Upper lobe of right lung (tissue), 1 donor: Measurements from ENCODE around the gene MRPL43. TPM values are rescaled to one million over a fixed set of nuclear protein-coding genes. Genes with fewer than 3 reads are reported as not detected.
"Not testable (repeated sequence)": the region's sequence is repeated elsewhere in the genome, so short reads cannot be mapped to it uniquely, and the experiment has no call there.

Source experiments
- ATAC-seq: fragments of 200-7000 bp; cut with Tn5 transposase; one replicate; pipeline ENCODE4 v1.9.1; 2020; ENCODE audit warnings: mild to moderate bottlenecking, moderate library complexity
- DNase-seq: peaks from one replicate; pipeline ENCODE4 v3.0.0-alpha.2; 2020
- H3K27ac ChIP-seq: fragments of 200-600 bp; one replicate; pipeline ENCODE4 v1.8.0; 2022
- H3K27me3 ChIP-seq: fragments of 200-600 bp; one replicate; pipeline ENCODE4 v1.8.0; 2022; ENCODE audit warnings: mild to moderate bottlenecking
- H3K36me3 ChIP-seq: fragments of 200-600 bp; one replicate; pipeline ENCODE4 v1.8.0; 2022
- H3K4me1 ChIP-seq: fragments of 200-600 bp; one replicate; pipeline ENCODE4 v1.8.0; 2022
- H3K4me3 ChIP-seq: fragments of 200-600 bp; one replicate; pipeline ENCODE4 v1.8.0; 2022; ENCODE audit warnings: mild to moderate bottlenecking
- H3K9me3 ChIP-seq: fragments of 200-600 bp; one replicate; pipeline ENCODE4 v1.8.0; 2022
- intact Hi-C: fragments of 100-400 bp; cut with DNase I; formaldehyde crosslinking; loops from one replicate; pipeline ENCODE4 v1.11.0; 2022
- total RNA-seq: library from RNA; stranded (reverse); fragmentation: NEBNext Ultra II Directional; extraction: Animal tissue kit (Norgen Biotek cat#: 25700); gene quantifications from one replicate; pipeline ENCODE4 v1.2.1, GENCODE V29; 2021
- TF ChIP-seq, protein P1 (sequence below): fragments of 200-600 bp; IDR thresholded peaks from one replicate; pipeline ENCODE4 v1.8.0; 2022; ENCODE audit warnings: antibody characterized with exemption
- donor health status: DM: no; HTN: yes; CAD: no; lungs with severe emphysema.

MRPL43 gene
- total RNA-seq, 1 donor from 2014 or later: 60.5 TPM

DNA sequence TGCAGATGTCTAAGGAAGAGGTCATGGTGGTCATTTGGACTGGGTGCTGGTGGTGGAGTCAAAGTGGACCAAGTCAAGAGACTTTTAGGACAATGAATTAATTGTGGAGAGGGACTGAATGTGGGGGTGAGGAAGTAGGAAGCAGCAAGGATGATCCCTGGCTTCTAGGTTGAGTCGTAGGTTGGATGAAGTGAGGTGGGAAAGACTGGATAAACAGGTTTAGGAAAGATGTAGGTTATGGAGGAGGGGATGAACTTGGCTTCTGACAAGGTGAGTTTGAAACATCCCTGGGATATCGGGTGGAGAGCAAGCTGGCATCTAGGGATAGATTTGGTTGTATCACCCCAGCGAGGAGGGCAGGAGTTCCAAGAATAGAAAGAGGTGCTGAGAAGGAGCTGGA, 10.4 kb downstream of the MRPL43 start:
- no peak overlapping the region for H3K27ac ChIP-seq
- H3K27me3 ChIP-seq: no peaks in the 10 kb centered on the region
- H3K4me3 ChIP-seq: no peak overlapping the region
- H3K4me1 ChIP-seq: no peaks in the 10 kb centered on the region
- peaks cover 16% of the 10 kb centered on the region for H3K36me3 ChIP-seq
- ATAC-seq (no peak), DNase-seq (no peak)
- TF ChIP-seq, protein P1, sequence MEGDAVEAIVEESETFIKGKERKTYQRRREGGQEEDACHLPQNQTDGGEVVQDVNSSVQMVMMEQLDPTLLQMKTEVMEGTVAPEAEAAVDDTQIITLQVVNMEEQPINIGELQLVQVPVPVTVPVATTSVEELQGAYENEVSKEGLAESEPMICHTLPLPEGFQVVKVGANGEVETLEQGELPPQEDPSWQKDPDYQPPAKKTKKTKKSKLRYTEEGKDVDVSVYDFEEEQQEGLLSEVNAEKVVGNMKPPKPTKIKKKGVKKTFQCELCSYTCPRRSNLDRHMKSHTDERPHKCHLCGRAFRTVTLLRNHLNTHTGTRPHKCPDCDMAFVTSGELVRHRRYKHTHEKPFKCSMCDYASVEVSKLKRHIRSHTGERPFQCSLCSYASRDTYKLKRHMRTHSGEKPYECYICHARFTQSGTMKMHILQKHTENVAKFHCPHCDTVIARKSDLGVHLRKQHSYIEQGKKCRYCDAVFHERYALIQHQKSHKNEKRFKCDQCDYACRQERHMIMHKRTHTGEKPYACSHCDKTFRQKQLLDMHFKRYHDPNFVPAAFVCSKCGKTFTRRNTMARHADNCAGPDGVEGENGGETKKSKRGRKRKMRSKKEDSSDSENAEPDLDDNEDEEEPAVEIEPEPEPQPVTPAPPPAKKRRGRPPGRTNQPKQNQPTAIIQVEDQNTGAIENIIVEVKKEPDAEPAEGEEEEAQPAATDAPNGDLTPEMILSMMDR: no peak
- H3K9me3 ChIP-seq: no peaks in the 10 kb centered on the region
- intact Hi-C loops: no loop called here

DNA sequence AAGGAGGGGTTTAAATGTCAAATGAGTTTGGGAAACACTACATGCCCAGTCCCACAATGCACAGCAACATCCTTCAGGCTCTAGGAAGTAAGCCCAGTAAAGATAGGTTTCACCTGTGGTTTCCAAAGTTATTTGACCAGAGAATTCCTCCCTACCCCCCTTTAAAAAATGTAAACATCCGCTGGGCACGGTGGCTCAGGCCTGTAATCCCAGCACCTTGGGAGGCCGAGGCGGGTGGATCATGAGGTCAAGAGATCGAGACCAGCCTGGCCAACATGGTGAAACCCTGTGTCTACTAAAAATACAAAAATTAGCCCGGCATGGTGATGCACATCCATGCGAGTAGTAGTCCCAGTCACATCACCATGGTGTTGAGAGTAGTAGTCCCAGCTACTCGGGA, 11.9 kb downstream of the MRPL43 start:
- H3K27me3 ChIP-seq, H3K4me1 ChIP-seq, H3K4me3 ChIP-seq, intact Hi-C loops, H3K9me3 ChIP-seq, H3K36me3 ChIP-seq, H3K27ac ChIP-seq, ATAC-seq, DNase-seq: not testable (repeated sequence)

DNA sequence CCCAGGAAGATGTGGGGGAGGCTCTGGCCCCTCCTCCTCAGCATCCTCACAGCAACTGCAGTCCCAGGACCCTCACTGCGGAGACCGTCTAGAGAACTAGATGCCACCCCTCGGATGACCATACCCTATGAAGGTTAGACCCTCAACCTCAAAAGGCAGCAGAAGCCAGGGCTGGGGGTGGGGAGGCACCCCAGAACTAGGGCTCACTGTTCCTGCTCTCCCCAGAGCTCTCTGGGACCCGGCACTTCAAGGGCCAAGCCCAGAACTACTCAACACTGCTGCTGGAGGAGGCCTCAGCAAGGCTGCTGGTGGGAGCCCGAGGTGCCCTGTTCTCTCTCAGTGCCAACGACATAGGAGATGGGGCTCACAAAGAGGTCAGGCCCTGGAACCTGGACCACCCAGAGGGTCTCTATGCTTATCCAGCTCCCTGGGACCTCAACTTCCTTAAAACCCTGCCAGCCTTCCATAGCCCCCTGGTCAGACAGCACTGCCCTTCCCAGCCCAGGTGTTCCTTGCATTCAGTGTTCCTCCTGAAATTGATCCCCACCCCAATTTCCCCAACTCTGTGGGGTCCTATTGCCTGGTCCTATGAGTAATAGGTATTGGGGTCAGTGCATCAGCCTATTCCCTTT, 14.3 kb downstream of the MRPL43 start:
- Histone ChIP-seq H3K4me3 (no peak overlapping the region), H3K9me3 (no peaks in the 10 kb centered on the region), H3K27ac (no peak overlapping the region), H3K4me1 (peaks cover 13% of the 10 kb centered on the region), H3K27me3 (no peaks in the 10 kb centered on the region), H3K36me3 (no peaks in the 10 kb centered on the region)
- intact Hi-C loops: no loop called here
- DNase-seq: no peak
- TF ChIP-seq, protein P1: no peak
- no peak for ATAC-seq

DNA sequence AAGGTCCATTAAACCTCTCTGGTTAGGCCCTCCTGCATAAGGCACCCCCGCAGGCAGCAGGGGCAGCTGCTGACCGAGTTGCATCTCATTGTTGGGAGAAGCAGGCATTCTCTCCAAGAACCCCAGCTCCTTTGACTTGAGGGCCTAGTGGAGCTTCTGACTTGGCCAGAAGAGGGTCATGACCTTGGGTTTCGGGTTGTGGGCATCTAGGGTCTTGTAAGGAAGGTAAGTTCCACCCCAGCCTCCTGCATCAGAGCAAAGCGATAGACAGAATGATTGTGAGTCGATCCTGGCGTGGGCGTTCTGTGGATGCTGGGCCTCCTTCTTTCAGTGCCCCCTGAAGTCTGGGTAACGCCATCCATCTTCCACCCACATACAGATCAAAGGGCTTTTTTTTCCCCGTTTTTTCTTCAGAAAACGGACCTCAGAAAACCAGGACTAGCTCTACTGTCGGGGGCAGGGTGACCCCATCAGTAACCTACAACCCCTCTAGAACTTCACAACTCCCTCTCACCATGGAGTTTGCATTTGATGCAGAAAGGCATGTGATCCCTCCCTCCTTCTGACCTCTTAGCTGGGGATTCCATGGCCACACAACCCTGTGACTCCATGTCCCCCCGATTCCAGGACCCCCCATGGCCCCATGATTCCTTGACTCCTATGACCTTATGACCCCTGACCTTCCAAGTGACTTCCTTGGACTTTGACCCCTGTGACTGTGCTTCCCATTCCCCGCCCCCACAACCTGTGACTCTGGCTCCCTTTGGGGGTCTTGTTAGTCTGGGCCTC, 15.0 kb downstream of the MRPL43 start:
- intact Hi-C loops: no loop called here
- Histone ChIP-seq H3K36me3 (no peaks in the 10 kb centered on the region), H3K27me3 (no peaks in the 10 kb centered on the region), H3K4me1 (peaks cover 13% of the 10 kb centered on the region), H3K27ac (no peak overlapping the region), H3K4me3 (no peak overlapping the region), H3K9me3 (no peaks in the 10 kb centered on the region)
- ATAC-seq (no peak), DNase-seq (no peak)
- TF ChIP-seq, protein P1: no peak

DNA sequence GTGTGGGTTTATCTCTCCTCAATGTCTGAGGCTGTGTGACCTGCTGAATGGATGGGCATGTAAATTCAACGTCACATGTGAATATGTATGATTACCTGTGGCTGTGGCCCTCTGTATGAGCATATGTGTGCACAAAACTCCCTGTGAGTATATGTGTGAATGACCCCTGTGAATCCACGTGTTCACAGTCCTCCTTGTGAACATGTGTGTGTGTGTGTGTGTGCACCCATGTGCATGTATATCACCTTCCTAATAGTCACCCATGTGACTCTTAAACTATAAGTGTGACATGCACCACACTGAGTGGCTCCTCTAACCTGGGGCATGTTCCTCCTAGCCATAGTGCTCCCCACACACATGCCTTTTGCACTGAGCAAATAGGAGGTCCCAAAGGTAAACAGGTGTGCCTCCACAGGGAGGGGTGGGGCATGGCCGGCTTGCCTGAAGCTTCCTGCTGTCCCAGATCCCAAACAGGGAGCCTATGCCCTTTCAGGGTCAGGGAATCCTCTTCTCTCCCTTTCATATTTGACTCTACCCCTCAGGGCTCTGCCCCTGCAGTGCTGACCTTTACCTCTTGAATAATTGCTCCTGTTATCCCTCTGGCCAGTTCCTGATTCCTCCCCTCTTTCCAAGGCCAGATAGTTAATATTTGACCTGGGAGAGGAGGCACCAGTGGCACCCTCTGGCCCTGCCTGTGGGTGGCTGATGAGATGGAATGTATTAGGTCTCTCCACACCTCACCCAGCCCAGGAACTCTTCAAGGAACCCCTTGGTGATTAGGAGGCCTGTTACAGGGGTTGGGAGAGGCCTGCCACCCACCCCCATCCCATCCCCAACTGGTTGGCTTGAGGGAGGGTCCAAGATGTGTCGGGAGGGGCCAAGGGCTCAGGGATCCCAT, 16.1 kb downstream of the MRPL43 start:
- Histone ChIP-seq H3K4me1 (peaks cover 13% of the 10 kb centered on the region), H3K27me3 (no peaks in the 10 kb centered on the region), H3K9me3 (no peaks in the 10 kb centered on the region), H3K36me3 (peaks cover 5% of the 10 kb centered on the region), H3K27ac (no peak overlapping the region), H3K4me3 (no peak overlapping the region)
- intact Hi-C loops: no loop called here
- DNase-seq: no peak
- TF ChIP-seq, protein P1: no peak
- peak; percentile 44 for ATAC-seq
